HEK293T (cell line): Measurements from ENCODE around the gene MKRN2.

Source experiments
- CTCF ChIA-PET: fragments of 350-600 bp; formaldehyde crosslinking; extraction: SDS; loops from one replicate; lab custom pipeline; 2021; ENCODE audit warnings: antibody characterized with exemption, inconsistent platforms; lab: Yijun Ruan, JAX
- POLR2A ChIA-PET: fragments of 350-600 bp; formaldehyde crosslinking; extraction: SDS; loops from one replicate; lab custom pipeline; 2020; ENCODE audit warnings: antibody characterized with exemption, inconsistent platforms; lab: Yijun Ruan, JAX
- DNase-seq: peaks from one replicate; pipeline ENCODE4 v3.0.0; 2012; ENCODE audit warnings: mixed read lengths; ENCODE audit errors: extremely low spot score
- ARNT ChIP-seq: fragments of 450-650 bp; IDR thresholded peaks from 2 replicates; pipeline ENCODE4 v1.6.1; 2017; ENCODE audit warnings: mild to moderate bottlenecking
- BHLHE40 ChIP-seq: fragments of 450-650 bp; IDR thresholded peaks from 2 replicates; pipeline ENCODE4 v1.6.1; 2016; ENCODE audit warnings: mild to moderate bottlenecking, moderate library complexity, borderline replicate concordance
- CTBP1 ChIP-seq: fragments of 450-650 bp; IDR thresholded peaks from 2 replicates; pipeline ENCODE4 v1.6.1; 2016; ENCODE audit warnings: borderline replicate concordance
- ELF4 ChIP-seq: fragments of 450-650 bp; IDR thresholded peaks from 2 replicates; pipeline ENCODE4 v1.6.1; 2017; ENCODE audit warnings: antibody characterized with exemption
- FOXA1 ChIP-seq: fragments of 450-650 bp; IDR thresholded peaks from 2 replicates; pipeline ENCODE4 v1.6.1; 2016; ENCODE audit warnings: mild to moderate bottlenecking
- FOXK2 ChIP-seq: fragments of 450-650 bp; IDR thresholded peaks from 2 replicates; pipeline ENCODE4 v1.6.1; 2016; ENCODE audit warnings: mild to moderate bottlenecking
- FOXM1 ChIP-seq: fragments of 450-650 bp; IDR thresholded peaks from 2 replicates; pipeline ENCODE4 v1.6.1; 2017; ENCODE audit warnings: mild to moderate bottlenecking, borderline replicate concordance
- HDGF ChIP-seq: fragments of 450-650 bp; IDR thresholded peaks from 2 replicates; pipeline ENCODE4 v1.6.1; 2017; ENCODE audit warnings: antibody characterized with exemption, borderline replicate concordance
- L3MBTL2 ChIP-seq: fragments of 450-650 bp; conservative IDR thresholded peaks from 2 replicates; pipeline ENCODE4 v1.6.1; 2016; ENCODE audit warnings: mild to moderate bottlenecking
- LEF1 ChIP-seq: fragments of 450-650 bp; IDR thresholded peaks from 2 replicates; pipeline ENCODE4 v1.6.1; 2017; ENCODE audit warnings: mild to moderate bottlenecking, borderline replicate concordance
- NFRKB ChIP-seq: fragments of 450-650 bp; IDR thresholded peaks from 2 replicates; pipeline ENCODE4 v1.6.1; 2016; ENCODE audit warnings: mild to moderate bottlenecking, moderate library complexity
- PKNOX1 ChIP-seq: fragments of 450-650 bp; IDR thresholded peaks from 2 replicates; pipeline ENCODE4 v1.6.1; 2016
- SP1 ChIP-seq: fragments of 450-650 bp; IDR thresholded peaks from 2 replicates; pipeline ENCODE4 v1.6.1; 2017
- SUZ12 ChIP-seq: fragments of 450-650 bp; IDR thresholded peaks from 2 replicates; pipeline ENCODE4 v1.6.1; 2016; ENCODE audit warnings: mild to moderate bottlenecking
- TARDBP ChIP-seq: fragments of 450-650 bp; IDR thresholded peaks from 2 replicates; pipeline ENCODE4 v1.6.1; 2016
- ZNF384 ChIP-seq: fragments of 450-650 bp; IDR thresholded peaks from 2 replicates; pipeline ENCODE4 v1.6.1; 2016

Gene MKRN2

GRCh38 chr3:12559520-12559919 lies 2.6 kb downstream of the MKRN2 start:
- DNase-seq: no peak
- no peak for TF ChIP-seq FOXA1
- TF ChIP-seq PKNOX1: peak; percentile 82
- ChIA-PET POLR2A (interaction anchor here (0.9 kb wide), 1 partner anchor 75 kb away, joined by 3 read pairs; the partner anchor contains the start of gene TSEN2), CTCF (no interaction called here)

DNA sequence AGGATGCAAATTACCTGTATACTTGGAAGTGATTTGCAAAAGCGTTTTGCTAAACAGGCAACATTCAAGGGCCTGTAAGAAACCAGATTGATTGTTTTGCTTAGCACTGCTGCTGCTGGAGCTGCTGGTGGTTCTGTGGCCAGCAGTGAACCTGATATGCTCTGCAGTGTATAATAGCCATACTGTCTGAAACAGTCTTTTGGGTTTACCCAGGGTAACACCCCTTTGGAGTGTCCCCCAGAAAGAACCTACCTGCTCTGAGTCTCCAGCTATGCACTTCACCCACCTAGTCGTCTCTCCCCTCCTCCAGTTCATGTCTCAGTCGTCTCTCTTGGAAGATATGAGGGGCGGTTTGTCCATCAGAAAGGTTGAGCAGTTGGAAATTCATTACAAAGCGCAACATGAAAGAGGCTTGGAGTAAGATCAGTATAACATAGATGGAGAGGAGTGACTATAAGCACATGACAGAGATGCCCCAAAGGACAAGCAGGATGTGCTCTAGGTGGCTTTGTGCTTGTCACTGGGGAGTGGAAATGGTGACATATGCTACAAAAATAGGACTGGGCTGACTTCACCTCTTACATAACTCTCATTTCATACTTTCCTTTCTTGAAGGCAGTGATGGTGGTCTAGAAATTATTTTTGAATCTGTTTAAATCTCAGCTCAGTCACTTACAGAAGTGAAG lies 3.8 kb downstream of the MKRN2 start:
- ChIA-PET POLR2A (no interaction called here), CTCF (interaction anchor here (0.6 kb wide), 1 partner anchor 45 kb away, joined by 5 read pairs; no protein-coding TSS in a partner anchor)
- DNase-seq: no peak
- TF ChIP-seq CTBP1 (no peak), SP1 (no peak)

- no peak for TF ChIP-seq NFRKB
- no peak for TF ChIP-seq FOXK2
- TF ChIP-seq SP1: no peak
- TF ChIP-seq CTBP1: no peak
- TF ChIP-seq PKNOX1: no peak
- TF ChIP-seq SUZ12: no peak
- TF ChIP-seq FOXM1: no peak
- no peak for TF ChIP-seq ARNT
- TF ChIP-seq ZNF384: no peak
- TF ChIP-seq FOXA1: no peak
- TF ChIP-seq ELF4: no peak
- TF ChIP-seq HDGF: no peak
- no peak for TF ChIP-seq L3MBTL2
- TF ChIP-seq LEF1: no peak
- no peak for TF ChIP-seq TARDBP
- no peak for DNase-seq
- POLR2A ChIA-PET: no interaction called here
- CTCF ChIA-PET: no interaction called here
These were observed 4.5 kb downstream of the MKRN2 start for GRCh38 chr3:12561397-12561796.

- no peak for TF ChIP-seq FOXK2
- no peak for TF ChIP-seq ARNT
- TF ChIP-seq FOXM1: no peak
- no peak for TF ChIP-seq ELF4
- TF ChIP-seq BHLHE40: no peak
- TF ChIP-seq HDGF: no peak
- TF ChIP-seq PKNOX1: no peak
- no peak for TF ChIP-seq ZNF384
- TF ChIP-seq CTBP1: no peak
- no peak for TF ChIP-seq L3MBTL2
- no peak for TF ChIP-seq TARDBP
- TF ChIP-seq FOXA1: no peak
- TF ChIP-seq LEF1: no peak
- TF ChIP-seq SP1: no peak
- TF ChIP-seq SUZ12: no peak
- TF ChIP-seq NFRKB: no peak
- DNase-seq: no peak
- ChIA-PET CTCF (interaction anchor here (0.7 to 1.1 kb wide), 2 partner anchors 83 to 347 kb away, joined by 3 read pairs; no protein-coding TSS in a partner anchor), POLR2A (no interaction called here)
These were observed 5.6 kb downstream of the MKRN2 start for GRCh38 chr3:12562451-12562850.

GRCh38 chr3:12566976-12567375 lies 10.1 kb downstream of the MKRN2 start:
- ChIA-PET CTCF (no interaction called here), POLR2A (no interaction called here)
- TF ChIP-seq BHLHE40 (no peak), TARDBP (no peak), ELF4 (no peak), FOXK2 (no peak), FOXM1 (no peak), SP1 (no peak), FOXA1 (no peak), PKNOX1 (no peak)
- no peak for DNase-seq

- POLR2A ChIA-PET: no interaction called here
- DNase-seq: no peak
- CTCF ChIA-PET: interaction anchor here (1.6 kb wide), 1 partner anchor 10 kb away, joined by 5 read pairs; no protein-coding TSS in a partner anchor
- no peak for TF ChIP-seq L3MBTL2
These were observed 11.9 kb downstream of the MKRN2 start for GRCh38 chr3:12568747-12569146.

GRCh38 chr3:12569836-12570235 lies 12.9 kb downstream of the MKRN2 start:
- ChIA-PET CTCF (interaction anchor here (0.6 kb wide), 1 partner anchor 55 kb away, joined by 3 read pairs; no protein-coding TSS in a partner anchor), POLR2A (no interaction called here)
- no peak for TF ChIP-seq FOXK2
- TF ChIP-seq HDGF: no peak
- TF ChIP-seq FOXA1: no peak
- TF ChIP-seq ARNT: no peak
- no peak for TF ChIP-seq NFRKB
- TF ChIP-seq BHLHE40: no peak
- no peak for TF ChIP-seq TARDBP
- no peak for TF ChIP-seq FOXM1
- TF ChIP-seq SUZ12: no peak
- no peak for TF ChIP-seq LEF1
- no peak for DNase-seq
